Activated CD4-positive, CD25-positive, alpha-beta regulatory T cell treated with anti-CD3 and anti-CD28 coated beads, Interleukin-2, amount 50 U/mL, for 72 hours (primary cell): ENCODE results near the gene KERA.
"Not testable (repeated sequence)": the region's sequence is repeated elsewhere in the genome, so short reads cannot be mapped to it uniquely, and the experiment has no call there.

ENCODE experiments used
- DNase-seq: peaks from one replicate; pipeline ENCODE4 v3.0.0; 2021

The KERA gene, protein sequence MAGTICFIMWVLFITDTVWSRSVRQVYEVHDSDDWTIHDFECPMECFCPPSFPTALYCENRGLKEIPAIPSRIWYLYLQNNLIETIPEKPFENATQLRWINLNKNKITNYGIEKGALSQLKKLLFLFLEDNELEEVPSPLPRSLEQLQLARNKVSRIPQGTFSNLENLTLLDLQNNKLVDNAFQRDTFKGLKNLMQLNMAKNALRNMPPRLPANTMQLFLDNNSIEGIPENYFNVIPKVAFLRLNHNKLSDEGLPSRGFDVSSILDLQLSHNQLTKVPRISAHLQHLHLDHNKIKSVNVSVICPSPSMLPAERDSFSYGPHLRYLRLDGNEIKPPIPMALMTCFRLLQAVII

DNA sequence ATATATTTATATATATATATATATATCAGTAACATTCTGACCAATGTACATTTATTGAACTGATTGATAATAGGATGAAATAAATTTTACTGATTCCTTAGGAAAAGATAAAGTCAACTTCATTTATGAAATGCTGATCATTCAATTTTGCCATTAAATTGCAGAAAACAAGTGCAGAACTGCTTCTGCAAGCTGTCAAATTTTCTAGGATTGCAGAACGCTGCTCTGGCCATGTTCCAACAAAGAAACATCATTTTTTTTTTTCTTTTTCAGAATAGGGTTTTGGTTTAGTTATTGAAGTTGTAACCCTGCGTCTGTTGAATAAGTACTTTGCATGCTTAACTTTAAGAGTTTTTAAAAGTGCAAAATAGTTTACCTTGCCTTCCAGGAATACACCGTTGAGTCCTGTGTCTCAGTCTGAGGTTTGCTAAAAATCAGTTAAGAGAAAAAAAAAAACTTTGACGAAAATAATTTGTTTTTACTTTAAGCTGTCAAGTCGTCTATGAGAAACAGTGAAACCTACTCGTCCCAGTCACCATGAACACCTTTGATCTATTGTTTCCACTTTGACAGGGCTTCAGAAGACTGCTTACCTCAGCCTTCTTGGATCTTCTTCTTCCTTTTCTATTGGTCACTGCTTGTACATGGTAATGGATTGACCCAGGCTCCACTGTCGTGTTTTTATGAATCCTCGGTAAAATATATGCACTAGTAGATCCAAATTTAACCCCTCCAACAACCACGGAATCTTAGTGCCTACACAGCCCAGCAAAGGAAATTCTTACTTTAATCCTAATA lies at the start of gene KERA:
Gene KERA (minus strand): TSS at position 657 of the 798 bp plus-strand sequence. CDS start 1,743 bp downstream, outside the sequence.
- no peak for DNase-seq

DNA sequence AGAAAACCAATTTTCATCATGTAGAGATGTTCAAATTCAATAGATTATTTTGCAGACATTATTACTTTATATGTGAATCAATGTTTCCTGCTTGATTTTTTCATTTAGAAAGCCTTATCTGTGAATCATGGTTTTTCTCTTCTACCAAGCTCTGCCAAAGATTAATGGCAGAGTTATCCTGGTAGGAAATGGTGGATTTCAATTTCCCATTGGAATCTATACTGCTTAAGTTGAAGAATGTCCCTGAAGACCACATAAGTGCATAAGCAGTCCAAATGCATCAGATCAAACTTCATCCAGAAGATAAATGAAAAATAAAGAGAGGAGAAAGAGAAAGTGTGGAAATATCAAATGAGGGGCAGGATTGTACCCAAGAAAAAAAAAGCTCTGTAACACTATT lies 48.5 kb upstream of the KERA start:
- DNase-seq: no peak

DNA sequence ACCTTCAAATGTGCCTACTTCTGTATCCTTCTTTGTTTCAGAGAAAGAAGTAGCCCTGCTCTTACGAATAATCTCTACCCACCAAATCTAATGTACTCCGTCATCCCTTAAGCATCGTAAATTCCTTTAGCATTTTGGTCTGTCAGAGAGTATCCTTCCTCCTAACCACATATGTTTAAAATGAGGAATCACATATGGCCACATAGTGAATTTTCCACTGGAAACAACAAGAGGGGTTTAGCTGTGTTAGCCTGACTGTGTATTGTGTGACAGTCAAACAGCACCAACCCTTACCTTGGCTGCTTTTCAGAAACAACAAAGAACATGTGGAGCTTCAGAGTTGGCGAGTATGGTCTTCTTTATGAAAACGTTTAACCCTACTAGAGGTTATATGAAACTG lies 48.0 kb upstream of the KERA start:
- DNase-seq: no peak

DNA sequence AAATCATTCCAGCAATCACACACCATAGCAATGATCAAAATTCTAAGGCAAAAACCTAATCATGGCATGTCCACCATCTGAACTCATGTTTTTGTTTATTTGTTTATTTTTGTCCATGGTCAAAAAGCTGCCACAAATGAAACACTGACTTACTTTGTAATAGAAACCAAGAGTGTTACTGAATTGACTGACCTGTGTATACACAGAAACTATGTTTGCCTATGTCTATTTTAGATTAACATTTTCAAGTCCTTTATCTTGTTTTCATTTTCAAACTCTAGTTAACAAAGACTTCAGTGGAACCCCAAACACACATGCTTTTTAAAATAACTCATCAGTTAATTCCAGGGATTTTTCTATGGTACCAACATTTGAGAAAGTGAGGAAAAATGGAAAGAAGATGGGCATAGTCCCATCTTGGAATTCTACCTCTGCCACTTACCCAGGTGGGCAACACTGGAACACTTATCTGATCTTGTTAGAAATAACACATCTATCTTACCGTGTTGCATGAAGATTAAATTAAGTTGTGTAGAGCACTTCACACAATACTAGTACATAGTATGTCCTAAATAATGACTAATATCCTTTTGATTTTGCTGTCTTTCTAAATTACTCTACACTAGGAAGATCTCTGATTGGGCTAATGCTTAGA lies 47.1 kb upstream of the KERA start:
- no peak for DNase-seq

DNA sequence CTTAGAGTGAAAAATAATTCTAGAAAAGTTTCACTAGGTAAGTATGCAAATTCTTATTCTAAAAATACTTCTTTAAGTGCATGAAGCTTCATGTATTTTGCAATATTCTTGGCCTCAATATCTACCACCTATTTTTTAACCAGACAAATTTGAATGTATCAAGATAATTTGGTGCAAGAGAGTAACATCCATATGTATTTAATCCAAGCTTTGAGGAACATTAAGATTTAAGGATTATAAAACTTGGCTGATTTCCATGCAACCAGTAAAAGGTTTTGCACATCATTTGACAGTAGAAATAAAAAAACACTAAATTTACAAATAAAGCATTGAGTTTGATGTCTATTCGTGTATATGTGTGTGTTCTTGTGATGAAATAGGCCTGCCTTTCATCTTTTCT lies 45.8 kb upstream of the KERA start:
- DNase-seq: no peak

DNA sequence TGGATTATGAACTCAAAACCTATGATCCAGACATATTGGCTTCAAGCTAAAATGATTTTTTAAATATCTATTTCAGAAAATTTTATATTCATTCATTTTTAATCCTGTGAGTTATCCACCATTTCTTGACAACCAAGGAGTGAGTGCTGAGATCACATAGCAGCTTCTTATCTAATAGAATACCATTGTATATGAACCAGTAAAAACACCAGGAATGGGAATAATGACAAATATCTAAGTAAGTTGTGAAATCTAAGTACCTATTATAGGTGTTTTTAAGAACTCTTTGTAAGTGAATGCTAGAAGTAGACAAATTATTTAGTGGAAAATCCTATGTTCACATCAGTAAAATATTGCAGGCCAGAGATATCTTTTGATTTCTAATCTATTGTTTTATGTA lies 45.3 kb upstream of the KERA start:
- no peak for DNase-seq

DNA sequence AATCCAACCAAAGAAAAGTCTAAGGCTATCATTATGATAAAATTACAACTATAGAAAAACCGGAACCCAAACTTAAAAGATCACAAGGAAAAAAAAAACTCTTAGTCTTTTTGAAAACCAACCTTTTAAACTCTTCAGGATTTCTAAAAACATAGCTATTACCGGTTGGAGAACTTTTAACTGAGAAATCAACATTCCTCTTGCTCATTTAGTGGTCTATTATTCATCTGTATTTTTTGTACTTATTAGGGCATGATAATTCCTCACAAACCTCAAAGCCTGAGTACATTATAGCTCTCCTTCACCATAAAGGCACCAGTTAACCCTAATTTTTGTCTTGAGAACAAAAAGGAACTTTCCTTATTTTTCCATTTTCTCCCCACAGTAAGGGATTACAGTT lies 43.1 kb upstream of the KERA start:
- no peak for DNase-seq

DNA sequence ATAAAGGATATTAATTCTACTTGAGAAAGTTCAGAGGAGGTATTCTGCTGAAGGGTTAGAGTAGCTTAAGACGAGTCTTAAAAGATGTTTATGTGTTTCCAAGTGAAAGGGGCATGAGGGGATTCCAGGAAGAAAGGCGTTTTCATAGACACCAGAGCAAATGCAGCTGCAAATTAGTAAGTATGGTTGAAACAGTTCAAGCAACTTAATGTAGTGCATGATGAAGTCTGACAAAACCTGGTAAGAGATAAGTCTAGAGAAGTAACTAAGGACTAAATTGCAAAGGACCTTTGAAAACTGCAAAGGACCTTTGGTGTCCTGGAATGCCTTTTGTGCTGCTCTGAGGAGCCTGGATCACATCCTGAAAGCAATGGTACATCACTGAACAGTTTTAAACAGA lies 42.0 kb upstream of the KERA start:
- DNase-seq: no peak

DNA sequence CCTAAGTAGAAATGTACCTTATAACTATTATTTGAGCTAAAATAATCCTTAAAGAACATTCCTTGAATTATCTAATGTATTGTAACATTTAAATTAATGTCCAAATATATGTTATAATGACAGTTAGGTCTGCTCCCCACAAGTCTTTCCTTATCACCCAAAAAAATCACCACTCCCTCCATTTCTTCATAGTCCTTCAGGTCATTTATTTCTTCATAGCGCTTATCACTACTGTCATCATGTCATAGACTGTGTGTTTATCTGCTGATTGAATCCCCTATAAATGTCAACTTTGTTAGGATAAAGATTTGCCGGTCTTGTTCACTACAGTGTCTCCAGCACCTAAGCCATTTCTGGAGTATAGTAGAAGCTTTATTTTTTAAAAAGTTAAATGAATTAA lies 41.5 kb upstream of the KERA start:
- DNase-seq: no peak

DNA sequence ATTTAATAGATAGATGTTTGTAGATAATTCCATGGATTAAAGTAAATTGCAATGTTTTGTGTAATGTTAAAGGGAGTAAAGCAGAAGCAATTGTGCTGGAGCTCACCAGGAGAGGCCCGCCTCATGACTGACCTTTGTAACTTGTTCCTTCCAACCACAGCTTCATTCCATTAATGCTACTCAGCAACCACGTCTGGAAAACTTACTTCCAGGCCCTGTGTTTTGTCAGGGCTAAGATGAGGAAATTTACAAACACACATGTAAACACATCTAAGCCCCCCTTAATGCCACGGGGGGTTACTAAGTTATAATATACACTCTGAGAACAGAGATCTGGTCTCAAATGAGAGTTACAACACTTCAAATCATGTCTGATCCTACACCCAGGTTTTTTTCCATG lies 41.1 kb upstream of the KERA start:
- no peak for DNase-seq

DNA sequence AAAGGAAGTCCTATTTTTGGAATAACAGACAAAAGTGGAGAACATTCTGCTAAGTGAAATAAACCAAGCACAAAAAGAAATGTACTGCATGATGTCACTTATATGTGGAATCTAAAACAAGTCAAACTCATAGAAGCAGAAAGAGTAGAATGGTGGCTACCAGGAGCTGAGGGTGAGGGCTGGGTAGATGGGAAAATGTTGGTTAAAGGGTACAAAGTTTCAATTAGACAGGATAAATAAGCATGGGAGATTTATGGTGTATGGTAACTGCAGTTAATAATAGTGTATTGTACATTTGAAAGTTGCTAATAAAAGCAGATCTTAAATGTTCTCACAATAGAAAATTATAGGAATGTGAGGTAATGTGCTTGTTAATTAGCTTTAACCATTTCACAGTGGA lies 40.6 kb upstream of the KERA start:
- DNase-seq: no peak

DNA sequence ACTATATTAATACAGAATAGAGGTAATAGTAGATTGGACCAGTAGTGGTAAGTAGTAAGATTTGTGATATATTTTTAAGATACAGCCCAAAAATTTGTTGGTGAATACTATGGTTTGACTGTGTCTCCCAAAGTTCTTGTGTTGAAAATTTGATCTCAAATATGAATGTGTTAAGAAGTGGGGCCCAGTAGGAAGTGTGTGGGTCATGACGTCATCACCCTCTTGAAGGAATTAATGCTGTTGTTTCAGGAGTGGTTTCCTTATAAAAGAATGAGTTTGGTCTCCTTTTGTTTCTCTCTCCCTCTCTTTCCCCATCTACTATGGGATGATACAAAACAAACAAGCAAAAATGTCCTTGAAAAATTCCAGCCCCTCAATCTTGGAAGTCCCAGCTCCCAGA lies 37.1 kb upstream of the KERA start:
- DNase-seq: no peak

DNA sequence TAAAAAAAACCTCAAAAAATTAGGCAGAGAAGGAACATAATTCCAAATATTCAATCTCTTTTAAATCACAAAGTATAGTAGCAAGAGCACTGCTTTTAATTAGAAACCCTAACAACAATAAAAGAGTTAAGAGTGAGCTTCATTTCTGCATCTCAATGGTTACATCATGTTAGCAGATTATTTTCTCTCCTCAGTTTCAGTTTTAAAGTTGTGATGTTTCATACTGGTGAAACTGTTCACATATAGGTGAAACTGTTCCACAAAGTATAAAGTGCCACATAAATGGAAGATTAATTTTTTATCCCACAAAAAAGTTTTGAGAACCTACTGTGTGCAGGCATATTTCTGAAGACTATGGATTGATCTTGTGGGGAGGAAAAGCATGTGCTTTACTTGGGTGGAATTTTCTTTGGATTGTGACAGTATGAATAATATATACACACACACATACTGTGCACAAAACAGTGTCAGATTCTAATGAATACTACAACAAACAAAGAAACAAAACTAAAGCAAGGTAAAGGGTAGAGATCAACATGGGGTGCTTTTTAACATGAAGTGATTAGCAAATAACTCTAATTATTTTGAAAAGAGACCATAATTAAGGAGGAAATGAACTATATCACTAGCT lies 36.3 kb upstream of the KERA start:
- DNase-seq: no peak

DNA sequence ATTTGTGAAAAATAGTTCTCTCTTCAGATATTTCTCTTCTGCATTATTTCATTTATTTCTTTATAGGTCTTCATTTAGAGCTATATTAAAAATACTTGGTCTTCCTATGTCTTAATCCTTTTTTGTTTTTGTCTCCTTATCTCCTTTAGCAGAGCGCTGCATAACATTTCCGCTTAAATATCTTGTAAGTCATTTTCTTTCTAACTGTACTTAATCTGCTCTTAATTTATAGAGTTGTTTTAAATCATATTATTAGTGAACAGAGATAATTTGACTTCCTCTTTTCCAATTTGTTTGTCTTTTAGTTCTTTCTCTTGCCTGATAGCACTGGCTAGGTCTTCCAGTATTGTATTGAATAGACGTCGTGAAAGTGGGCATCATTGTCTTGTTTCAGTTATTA lies 35.5 kb upstream of the KERA start:
- no peak for DNase-seq

DNA sequence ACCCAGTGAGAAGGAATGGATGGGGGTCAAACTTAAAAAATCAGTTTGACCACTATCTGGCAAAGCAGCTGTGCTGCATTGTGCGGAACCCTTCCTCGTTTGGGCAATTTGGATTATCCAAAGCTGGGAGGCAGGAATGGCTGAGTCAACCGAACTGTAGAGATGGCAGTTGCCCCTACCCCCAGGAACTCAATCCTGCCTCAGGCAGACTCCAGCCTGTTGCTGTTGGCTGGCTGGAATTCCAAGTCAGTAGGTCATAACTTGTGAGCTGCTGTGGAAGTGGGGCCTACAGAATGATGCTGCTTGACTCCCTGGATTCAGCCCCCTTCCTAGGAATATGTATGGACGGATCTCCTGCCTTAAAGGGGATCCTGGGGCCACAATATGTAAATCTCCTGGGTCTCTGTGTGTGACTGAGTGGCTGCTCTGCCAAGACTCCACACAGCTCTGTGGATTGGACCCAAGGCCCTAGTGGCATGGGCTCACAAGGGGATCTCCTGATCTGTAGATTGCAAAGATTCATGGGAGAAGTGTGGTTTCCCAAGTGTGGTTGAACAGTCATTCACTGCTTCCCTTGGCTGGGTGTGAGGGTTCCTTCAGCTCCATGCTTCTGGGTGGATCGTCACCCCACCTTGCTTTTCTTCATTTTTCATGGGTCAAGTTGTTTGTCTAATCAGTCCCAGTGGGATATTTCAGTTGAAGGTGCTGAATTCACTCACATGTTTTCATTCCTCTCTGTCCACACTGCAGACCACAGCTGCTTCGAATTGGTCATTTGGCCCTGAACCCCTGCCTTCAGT lies 34.3 kb upstream of the KERA start:
- no peak for DNase-seq

DNA sequence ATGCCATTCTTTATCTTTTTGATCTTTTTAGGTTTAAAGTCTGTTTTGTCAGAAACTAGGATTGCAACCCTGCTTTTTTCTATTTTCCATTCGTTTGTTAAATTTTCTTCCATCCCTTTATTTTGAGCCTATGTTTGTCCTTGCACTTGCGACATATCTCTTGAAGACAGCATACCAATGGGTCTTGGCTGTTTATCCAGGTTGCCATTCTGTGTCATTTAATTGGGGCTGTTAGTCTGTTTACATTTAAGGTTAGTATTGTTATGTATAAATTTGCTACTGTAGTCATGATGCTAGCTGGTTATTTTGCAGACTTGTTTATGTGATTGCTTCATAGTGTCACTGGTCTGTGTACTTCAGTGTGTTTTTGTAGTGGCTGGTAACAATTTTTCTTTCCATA lies 32.1 kb upstream of the KERA start:
- not testable (repeated sequence) for DNase-seq

DNA sequence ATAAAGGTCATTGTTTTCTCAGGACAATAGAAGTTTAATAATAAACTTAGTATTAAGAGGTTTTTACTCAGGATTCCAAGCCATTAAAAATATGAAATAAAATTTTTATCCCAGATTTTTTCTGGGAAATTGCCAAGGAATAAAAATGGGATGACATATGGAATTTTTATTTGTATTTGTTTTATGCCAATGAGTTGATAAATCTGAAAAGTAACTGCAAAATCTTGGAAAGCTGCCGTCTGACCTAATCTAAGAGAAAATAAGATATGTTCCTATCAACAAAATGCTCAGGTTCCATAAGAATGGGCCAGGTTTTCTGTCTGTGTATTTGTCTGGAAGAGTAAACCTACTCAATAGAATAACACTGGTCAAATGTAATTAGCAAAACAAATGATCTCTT lies 22.2 kb upstream of the KERA start:
- DNase-seq: no peak

DNA sequence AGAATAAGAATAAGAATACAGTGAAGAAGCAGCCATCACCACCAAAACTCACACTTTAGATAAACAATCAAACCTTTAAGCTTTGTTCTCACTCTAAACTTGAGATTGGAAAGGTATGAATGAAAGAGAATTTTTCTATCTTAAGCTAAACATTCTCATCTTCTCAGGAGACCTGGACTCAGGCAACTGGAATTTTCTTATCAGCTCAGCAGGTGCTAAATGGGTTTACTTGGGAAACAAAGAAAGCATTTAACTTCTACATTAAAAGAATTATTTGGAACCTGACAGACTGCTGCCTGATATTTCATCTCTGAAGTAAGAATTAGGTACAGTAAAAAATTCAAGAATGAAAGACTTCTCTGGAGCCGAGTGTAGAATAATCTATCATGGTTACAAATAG lies 20.7 kb upstream of the KERA start:
- DNase-seq: no peak

DNA sequence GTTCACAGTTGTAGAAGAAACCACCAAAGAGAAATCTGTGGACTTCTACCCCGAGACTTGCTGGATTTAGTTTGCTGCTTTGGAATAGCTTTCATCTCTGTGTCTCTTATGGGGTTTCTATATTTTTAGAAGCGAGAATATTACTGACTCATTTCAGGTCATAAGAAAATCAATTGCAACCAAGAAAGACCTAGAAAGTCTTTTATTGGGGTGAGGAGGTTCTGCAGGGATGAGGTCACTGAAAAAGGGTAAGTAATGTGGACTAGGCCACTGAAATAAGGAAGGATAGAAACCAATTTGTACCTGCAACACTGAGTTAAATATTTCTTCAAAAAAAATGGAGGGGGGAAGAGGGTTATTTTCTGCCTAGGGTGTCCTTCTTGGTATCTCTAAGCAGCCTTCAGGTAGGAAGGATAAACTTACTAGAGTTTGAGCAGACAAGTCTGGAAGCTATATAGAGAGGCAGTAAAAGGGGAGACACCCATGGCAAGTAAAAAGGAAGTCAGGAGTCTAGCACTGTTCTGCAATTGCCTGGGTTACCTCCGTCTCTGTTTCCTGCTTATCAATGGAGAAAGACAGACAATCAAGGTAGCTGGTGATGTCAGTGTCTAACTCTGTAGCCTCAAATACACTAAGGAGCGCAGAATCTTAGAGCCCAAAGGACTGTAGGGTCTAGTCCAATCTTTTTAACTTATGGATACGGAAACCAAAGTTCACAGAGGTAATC lies 19.6 kb upstream of the KERA start:
- no peak for DNase-seq

DNA sequence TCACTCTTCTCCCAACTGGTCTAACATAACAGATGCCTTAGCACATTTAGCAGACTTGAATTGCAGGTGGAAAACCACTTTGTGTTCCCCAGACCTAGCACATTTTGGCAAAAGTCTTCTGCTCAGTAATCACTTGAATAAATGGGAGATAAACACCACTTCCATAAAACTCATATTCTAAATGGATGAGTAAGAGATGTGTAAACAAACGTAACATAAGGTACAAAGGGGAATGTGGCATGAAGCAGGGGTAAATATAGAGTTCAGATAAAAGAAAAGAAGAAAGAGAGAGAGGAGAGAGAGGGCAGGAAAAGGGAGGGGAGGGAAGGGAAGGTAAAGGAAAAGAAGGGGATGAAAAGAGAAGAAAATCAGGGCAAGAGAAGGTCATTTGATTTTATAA lies 17.0 kb upstream of the KERA start:
- DNase-seq: no peak

DNA sequence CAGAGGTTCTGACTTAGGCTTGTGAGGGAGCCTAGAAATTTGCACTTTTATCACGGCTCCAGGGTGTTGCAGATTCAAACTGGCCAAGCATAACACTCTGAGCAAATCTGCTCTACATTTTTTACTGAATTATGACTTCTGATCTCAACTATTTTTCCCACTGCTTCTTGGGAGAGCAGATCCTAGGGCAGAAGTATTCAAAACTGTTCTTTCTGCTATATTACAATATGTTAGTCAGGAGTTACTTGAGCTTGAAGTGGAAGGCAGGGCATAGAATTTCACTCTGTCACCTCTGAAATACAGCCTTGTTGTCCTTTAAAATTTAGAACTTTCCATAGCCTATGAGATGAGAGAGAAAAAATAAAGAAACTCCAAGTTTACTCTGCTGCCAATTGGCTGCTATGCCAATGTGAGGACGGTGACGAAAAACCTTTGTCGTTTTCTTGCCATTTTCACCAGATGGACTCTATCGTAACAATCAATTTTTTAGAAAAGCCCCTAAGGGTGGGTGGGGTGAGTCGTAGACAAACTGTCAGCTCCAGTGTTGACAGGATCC lies 16.4 kb upstream of the KERA start:
- no peak for DNase-seq

DNA sequence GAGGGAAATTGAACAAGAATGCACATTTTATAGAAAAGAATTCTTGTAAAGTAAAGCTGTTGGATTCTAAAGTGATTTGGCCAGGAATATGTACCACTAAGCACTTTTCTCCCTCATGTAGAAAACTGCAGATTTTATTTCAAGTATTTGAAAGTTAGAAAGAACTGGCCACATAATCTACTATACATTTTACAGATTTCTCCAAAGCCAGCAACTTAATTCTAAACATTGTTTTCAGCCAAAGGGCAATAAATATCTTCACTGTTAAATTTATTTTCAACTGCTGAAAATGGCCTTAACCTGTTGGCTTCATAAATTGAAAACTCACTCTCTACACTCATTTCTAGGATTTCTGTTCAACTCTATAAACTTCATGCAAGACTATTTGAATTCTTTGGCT lies 15.6 kb upstream of the KERA start:
- DNase-seq: no peak
